Body of pancreas (tissue), 4 donors: Measurements from ENCODE around the gene C4A.

ENCODE experiments used
- CTCF ChIP-seq, 7 experiments: fragments of 450-650 bp in 4 of 7; fragments of 200-600 bp in 3 of 7; sonication (generic) in 3 of 7; IDR thresholded peaks; one replicate each; pipeline ENCODE4 v1.5.1; 2016 to 2019; ENCODE audit warnings: antibody characterized with exemption in 7 of 7
- POLR2A ChIP-seq, 3 donors: fragments of 450-650 bp; IDR thresholded peaks; one replicate each; pipeline ENCODE4 v1.6.1; 2016; ENCODE audit warnings: antibody characterized with exemption in 3 of 3, mild to moderate bottlenecking in 2 of 3

- no peak for TF ChIP-seq CTCF (IDR thresholded peaks at IDR 0.05)
- TF ChIP-seq POLR2A (IDR thresholded peaks at IDR 0.05), result no peak
These were observed 17.9 kb upstream of the C4A start for GRCh38 chr6:31963921-31964320.
